ENCODE results near the gene PPP2R5A. TPM values are rescaled to one million over a fixed set of nuclear protein-coding genes. Genes with fewer than 3 reads are reported as not detected.
"Not testable (repeated sequence)": the region's sequence is repeated elsewhere in the genome, so short reads cannot be mapped to it uniquely, and the experiment has no call there.

Gene PPP2R5A
- total and polyA plus RNA-seq, 2 experiments from 2014 or later = 51.7 to 67.4 TPM

- peaks cover 32% of the 10 kb centered on the region for H3K4me1 ChIP-seq (ENCODE audit: low read depth)
- H3K27ac ChIP-seq = no peak overlapping the region
- no peaks in the 10 kb centered on the region for H3K27me3 ChIP-seq
- no peaks in the 10 kb centered on the region for H3K9me3 ChIP-seq (ENCODE audit: low read depth)
- DNase-seq (ENCODE audit: low read depth in 1 of 2, low spot score in 1 of 2) = no peak
- H3K4me3 ChIP-seq = peak overlapping the region; percentile 63
- H3K36me3 ChIP-seq = no peaks in the 10 kb centered on the region
- TF ChIP-seq CTCF (IDR thresholded peaks at IDR 0.05; ENCODE audit: low read depth, low read length) = no peak
Measured at GRCh38 chr1:212287261-212287895, 2.2 kb downstream of the PPP2R5A start.

GRCh38 chr1:212287995-212288394 lies 2.8 kb downstream of the PPP2R5A start:
- H3K4me3 ChIP-seq = peak overlapping the region; percentile 63
- peaks cover 32% of the 10 kb centered on the region for H3K4me1 ChIP-seq (ENCODE audit: low read depth)
- DNase-seq (ENCODE audit: low read depth in 1 of 2, low spot score in 1 of 2); H3K36me3 ChIP-seq; H3K9me3 ChIP-seq (ENCODE audit: low read depth); H3K27me3 ChIP-seq; H3K27ac ChIP-seq: not testable (repeated sequence)

- Histone ChIP-seq H3K4me1 (ENCODE audit: low read depth) (peaks cover 32% of the 10 kb centered on the region), H3K36me3 (no peaks in the 10 kb centered on the region), H3K27ac (no peak overlapping the region), H3K27me3 (no peaks in the 10 kb centered on the region), H3K9me3 (ENCODE audit: low read depth) (no peaks in the 10 kb centered on the region), H3K4me3 (peak overlapping the region; percentile 63)
- no peak for TF ChIP-seq CTCF (IDR thresholded peaks at IDR 0.05; ENCODE audit: low read depth, low read length)
- DNase-seq (ENCODE audit: low read depth in 1 of 2, low spot score in 1 of 2) = peak in 1 of 2 donors; percentile 59
Measured at GRCh38 chr1:212288615-212289014, 3.4 kb downstream of the PPP2R5A start.

GRCh38 chr1:212289262-212290077 lies 4.3 kb downstream of the PPP2R5A start:
- no peak for TF ChIP-seq CTCF (IDR thresholded peaks at IDR 0.05; ENCODE audit: low read depth, low read length)
- H3K4me3 ChIP-seq = no peak overlapping the region
- no peaks in the 10 kb centered on the region for H3K27me3 ChIP-seq
- H3K4me1 ChIP-seq (ENCODE audit: low read depth) = peaks cover 28% of the 10 kb centered on the region
- DNase-seq (ENCODE audit: low read depth in 1 of 2, low spot score in 1 of 2) = no peak
- H3K27ac ChIP-seq = peak overlapping the region; percentile 38
- no peaks in the 10 kb centered on the region for H3K9me3 ChIP-seq (ENCODE audit: low read depth)
- no peaks in the 10 kb centered on the region for H3K36me3 ChIP-seq

GRCh38 chr1:212290608-212291007 lies 5.4 kb downstream of the PPP2R5A start:
- Histone ChIP-seq H3K27ac (no peak overlapping the region), H3K4me1 (ENCODE audit: low read depth) (peaks cover 33% of the 10 kb centered on the region), H3K36me3 (no peaks in the 10 kb centered on the region), H3K27me3 (no peaks in the 10 kb centered on the region), H3K4me3 (no peak overlapping the region), H3K9me3 (ENCODE audit: low read depth) (no peaks in the 10 kb centered on the region)
- no peak for DNase-seq (ENCODE audit: low read depth in 1 of 2, low spot score in 1 of 2)
- TF ChIP-seq CTCF (IDR thresholded peaks at IDR 0.05; ENCODE audit: low read depth, low read length) = no peak

All from cardiac muscle cell (in vitro differentiated cells and primary cell).